AG09319 (cell line): ENCODE results near the gene SBDS.

Experiments
- DNase-seq: peaks from one replicate; pipeline ENCODE4 v3.0.0-alpha.2; 2010; ENCODE audit warnings: low read depth; ENCODE audit errors: extremely low read depth
- TF ChIP-seq, protein P1 (sequence below): IDR thresholded peaks from 2 replicates; pipeline ENCODE4 v1.5.1; 2011; ENCODE audit warnings: low read depth, mild to moderate bottlenecking, inconsistent platforms, low read length, moderate library complexity

Gene SBDS

DNA sequence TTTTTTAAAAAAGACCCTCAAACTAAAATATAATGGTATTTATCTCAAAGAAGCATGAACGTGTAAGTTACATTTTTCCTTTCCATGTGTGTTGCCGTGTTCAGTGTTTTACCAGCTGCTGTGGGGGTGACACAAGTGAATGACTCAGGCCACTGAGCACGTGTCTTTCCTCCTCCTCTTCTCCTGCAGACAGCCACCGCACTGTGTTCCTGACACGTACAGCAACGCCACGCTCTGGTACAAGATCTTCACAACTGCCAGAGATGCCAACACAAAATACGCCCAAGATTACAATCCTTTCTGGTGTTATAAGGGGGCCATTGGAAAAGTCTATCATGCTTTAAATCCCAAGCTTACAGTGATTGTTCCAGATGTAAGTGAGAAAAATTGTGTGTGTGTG lies 44.6 kb downstream of the SBDS start:
- DNase-seq: no peak
- TF ChIP-seq, protein P1, sequence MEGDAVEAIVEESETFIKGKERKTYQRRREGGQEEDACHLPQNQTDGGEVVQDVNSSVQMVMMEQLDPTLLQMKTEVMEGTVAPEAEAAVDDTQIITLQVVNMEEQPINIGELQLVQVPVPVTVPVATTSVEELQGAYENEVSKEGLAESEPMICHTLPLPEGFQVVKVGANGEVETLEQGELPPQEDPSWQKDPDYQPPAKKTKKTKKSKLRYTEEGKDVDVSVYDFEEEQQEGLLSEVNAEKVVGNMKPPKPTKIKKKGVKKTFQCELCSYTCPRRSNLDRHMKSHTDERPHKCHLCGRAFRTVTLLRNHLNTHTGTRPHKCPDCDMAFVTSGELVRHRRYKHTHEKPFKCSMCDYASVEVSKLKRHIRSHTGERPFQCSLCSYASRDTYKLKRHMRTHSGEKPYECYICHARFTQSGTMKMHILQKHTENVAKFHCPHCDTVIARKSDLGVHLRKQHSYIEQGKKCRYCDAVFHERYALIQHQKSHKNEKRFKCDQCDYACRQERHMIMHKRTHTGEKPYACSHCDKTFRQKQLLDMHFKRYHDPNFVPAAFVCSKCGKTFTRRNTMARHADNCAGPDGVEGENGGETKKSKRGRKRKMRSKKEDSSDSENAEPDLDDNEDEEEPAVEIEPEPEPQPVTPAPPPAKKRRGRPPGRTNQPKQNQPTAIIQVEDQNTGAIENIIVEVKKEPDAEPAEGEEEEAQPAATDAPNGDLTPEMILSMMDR: no peak

DNA sequence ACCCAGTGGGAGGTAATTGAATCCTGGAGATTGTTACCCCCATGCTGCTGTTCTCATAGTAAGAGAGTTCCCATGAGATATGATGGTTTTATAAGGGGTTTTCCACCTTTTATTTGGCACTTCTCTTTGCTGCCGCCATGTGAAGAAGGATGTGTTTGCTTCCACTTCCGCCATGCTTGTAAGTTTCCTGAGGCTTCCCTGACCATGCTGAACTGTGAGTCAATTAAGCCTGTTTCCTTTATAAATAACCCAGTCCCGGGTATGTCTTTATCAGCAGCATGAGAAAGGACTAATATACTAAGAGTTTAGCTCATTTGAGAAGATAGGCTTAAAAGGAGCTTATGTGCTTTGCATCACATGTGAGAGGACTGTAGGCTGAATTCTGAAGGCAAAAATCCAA lies 45.1 kb downstream of the SBDS start:
- DNase-seq: no peak
- TF ChIP-seq, protein P1: no peak

DNA sequence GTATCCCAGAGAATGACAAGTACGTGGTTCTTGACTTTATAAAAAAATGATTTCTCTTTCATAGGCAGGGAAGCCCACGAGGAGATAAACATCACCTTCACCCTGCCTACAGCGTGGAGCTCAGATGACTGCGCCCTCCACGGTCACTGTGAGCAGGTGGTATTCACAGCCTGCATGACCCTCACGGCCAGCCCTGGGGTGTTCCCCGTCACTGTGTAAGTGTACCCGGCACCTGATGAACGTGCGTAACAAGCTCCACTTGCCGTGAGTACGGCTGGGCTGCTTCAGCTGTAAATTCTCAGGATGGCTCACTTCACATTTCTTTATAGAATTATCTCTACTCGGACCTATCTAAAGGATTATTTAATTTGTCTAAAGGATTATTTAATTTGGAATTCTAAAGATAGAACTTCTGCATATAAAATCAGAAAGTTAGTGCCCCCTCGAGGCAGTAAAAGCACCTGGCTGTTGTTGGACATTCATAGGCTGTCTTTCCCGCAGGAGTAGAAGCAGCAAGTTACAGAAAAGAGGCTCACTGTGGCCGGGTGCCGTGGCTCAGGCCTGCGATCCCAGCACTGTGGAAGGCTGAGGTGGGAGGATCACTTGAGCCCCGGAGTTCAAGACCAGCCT lies 46.8 kb downstream of the SBDS start:
- DNase-seq: no peak
- TF ChIP-seq, protein P1: no peak

DNA sequence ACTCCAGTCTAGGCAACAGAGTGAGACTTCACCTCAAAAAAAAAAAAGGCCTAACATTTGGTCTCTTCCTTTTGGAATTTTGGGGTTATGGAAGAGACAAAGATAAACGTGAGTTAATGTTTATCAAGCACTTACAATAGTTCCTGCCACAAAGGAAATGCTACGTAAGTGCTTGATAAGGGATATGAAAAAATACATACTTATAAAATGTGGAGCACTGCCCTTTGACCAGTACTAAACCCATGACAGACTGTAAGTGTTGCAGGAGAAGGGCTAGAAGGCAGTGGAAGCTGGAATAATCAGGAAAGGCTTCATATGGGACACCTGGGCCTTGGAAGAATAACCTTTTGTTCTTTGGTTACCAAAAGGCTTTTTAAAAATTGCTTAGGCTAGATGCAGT lies 48.8 kb downstream of the SBDS start:
- no peak for DNase-seq
- TF ChIP-seq, protein P1: no peak

DNA sequence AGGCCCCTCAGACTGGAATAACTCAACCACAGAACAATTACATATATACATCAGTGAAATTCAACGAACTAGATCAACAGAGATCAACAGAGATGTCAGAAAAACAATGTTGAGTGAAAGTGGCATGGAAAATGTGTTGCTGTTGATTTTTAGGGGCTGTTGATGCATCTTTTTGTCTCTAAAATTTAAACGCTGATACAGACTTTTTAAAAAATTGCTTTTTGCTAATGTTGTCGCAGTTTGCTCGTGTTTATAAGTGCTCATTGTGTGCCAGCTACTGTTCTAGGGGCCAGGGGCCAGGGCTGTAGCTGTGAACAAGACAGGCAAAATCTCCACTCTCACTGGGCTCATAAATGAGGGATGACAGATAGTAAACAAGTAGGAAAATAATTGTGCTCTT lies 56.1 kb downstream of the SBDS start:
- TF ChIP-seq, protein P1: no peak
- no peak for DNase-seq

DNA sequence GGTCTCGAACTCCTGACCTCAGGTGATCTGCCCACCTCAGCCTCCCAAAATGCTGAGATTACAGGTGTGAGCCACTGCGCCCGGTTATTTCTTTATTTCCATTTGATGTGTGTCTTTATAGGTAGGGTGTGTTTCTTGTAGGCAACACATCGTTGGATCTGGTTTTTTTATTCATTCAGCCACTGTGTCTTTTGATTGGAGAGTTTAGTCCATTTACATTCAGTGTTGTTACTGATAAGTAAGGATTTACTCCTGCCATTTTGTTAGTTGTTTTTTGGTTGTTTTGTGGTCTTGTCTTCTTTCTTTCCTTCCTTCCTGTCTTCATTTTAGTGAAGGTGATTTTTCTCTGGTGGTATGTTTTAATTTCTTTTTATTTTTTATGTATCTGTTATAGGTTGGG lies 57.4 kb downstream of the SBDS start:
- DNase-seq: no peak
- TF ChIP-seq, protein P1: no peak
